HEK293 (cell line): Measurements from ENCODE around the gene ANXA3.

Source experiments
- MYNN ChIP-seq: fragments of 450-650 bp; formaldehyde crosslinking; IDR thresholded peaks from 2 replicates; pipeline ENCODE4 v1.5.1; 2016; ENCODE audit warnings: missing biosample characterization, missing genetic modification characterization, borderline replicate concordance
- REST ChIP-seq: fragments of 450-650 bp; formaldehyde crosslinking; IDR thresholded peaks from 2 replicates; pipeline ENCODE4 v1.5.1; 2016; ENCODE audit warnings: missing biosample characterization, missing genetic modification characterization
- SETDB1 ChIP-seq: IDR thresholded peaks from one replicate; pipeline ENCODE4 v1.6.1; 2017; ENCODE audit warnings: mild to moderate bottlenecking, low read length, moderate library complexity, mixed read lengths; ENCODE audit not compliant: insufficient read length
- ZNF121 ChIP-seq: fragments of 450-650 bp; formaldehyde crosslinking; IDR thresholded peaks from 2 replicates; pipeline ENCODE4 v1.5.1; 2016; ENCODE audit warnings: missing biosample characterization, missing genetic modification characterization
- ZNF239 ChIP-seq: fragments of 450-650 bp; formaldehyde crosslinking; IDR thresholded peaks from 2 replicates; pipeline ENCODE4 v1.5.1; 2016; ENCODE audit warnings: missing biosample characterization, missing genetic modification characterization
- ZNF777 ChIP-seq: fragments of 450-650 bp; formaldehyde crosslinking; IDR thresholded peaks from 2 replicates; pipeline ENCODE4 v1.5.1; 2017; ENCODE audit warnings: missing biosample characterization, missing genetic modification characterization, borderline replicate concordance
- TF ChIP-seq, protein P1 (sequence below): fragments of 450-650 bp; formaldehyde crosslinking; IDR thresholded peaks from 2 replicates; pipeline ENCODE4 v1.5.1; 2016; ENCODE audit warnings: missing biosample characterization, missing genetic modification characterization
- TF ChIP-seq, protein P2 (sequence below): fragments of 450-650 bp; formaldehyde crosslinking; IDR thresholded peaks from 2 replicates; pipeline ENCODE4 v1.5.1; 2016; ENCODE audit warnings: missing biosample characterization, missing genetic modification characterization
- TF ChIP-seq, protein P3 (sequence below): fragments of 450-650 bp; formaldehyde crosslinking; IDR thresholded peaks from 2 replicates; pipeline ENCODE4 v1.5.1; 2016; ENCODE audit warnings: missing biosample characterization, missing genetic modification characterization
- TF ChIP-seq, protein P4 (sequence below): fragments of 450-650 bp; formaldehyde crosslinking; IDR thresholded peaks from 2 replicates; pipeline ENCODE4 v1.5.1; 2017; ENCODE audit warnings: missing biosample characterization, missing genetic modification characterization

- TF ChIP-seq, protein P1, sequence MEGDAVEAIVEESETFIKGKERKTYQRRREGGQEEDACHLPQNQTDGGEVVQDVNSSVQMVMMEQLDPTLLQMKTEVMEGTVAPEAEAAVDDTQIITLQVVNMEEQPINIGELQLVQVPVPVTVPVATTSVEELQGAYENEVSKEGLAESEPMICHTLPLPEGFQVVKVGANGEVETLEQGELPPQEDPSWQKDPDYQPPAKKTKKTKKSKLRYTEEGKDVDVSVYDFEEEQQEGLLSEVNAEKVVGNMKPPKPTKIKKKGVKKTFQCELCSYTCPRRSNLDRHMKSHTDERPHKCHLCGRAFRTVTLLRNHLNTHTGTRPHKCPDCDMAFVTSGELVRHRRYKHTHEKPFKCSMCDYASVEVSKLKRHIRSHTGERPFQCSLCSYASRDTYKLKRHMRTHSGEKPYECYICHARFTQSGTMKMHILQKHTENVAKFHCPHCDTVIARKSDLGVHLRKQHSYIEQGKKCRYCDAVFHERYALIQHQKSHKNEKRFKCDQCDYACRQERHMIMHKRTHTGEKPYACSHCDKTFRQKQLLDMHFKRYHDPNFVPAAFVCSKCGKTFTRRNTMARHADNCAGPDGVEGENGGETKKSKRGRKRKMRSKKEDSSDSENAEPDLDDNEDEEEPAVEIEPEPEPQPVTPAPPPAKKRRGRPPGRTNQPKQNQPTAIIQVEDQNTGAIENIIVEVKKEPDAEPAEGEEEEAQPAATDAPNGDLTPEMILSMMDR (tag by site-specific recombination): no peak
- no peak for TF ChIP-seq ZNF239
- TF ChIP-seq ZNF121 (tag by site-specific recombination): no peak
- TF ChIP-seq, protein P2, sequence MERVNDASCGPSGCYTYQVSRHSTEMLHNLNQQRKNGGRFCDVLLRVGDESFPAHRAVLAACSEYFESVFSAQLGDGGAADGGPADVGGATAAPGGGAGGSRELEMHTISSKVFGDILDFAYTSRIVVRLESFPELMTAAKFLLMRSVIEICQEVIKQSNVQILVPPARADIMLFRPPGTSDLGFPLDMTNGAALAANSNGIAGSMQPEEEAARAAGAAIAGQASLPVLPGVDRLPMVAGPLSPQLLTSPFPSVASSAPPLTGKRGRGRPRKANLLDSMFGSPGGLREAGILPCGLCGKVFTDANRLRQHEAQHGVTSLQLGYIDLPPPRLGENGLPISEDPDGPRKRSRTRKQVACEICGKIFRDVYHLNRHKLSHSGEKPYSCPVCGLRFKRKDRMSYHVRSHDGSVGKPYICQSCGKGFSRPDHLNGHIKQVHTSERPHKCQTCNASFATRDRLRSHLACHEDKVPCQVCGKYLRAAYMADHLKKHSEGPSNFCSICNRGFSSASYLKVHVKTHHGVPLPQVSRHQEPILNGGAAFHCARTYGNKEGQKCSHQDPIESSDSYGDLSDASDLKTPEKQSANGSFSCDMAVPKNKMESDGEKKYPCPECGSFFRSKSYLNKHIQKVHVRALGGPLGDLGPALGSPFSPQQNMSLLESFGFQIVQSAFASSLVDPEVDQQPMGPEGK: no peak
- no peak for TF ChIP-seq REST (tag by site-specific recombination)
- no peak for TF ChIP-seq ZNF777 (tag by site-specific recombination)
- TF ChIP-seq, protein P3, sequence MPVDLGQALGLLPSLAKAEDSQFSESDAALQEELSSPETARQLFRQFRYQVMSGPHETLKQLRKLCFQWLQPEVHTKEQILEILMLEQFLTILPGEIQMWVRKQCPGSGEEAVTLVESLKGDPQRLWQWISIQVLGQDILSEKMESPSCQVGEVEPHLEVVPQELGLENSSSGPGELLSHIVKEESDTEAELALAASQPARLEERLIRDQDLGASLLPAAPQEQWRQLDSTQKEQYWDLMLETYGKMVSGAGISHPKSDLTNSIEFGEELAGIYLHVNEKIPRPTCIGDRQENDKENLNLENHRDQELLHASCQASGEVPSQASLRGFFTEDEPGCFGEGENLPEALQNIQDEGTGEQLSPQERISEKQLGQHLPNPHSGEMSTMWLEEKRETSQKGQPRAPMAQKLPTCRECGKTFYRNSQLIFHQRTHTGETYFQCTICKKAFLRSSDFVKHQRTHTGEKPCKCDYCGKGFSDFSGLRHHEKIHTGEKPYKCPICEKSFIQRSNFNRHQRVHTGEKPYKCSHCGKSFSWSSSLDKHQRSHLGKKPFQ (tag by site-specific recombination): no peak
- TF ChIP-seq, protein P4, sequence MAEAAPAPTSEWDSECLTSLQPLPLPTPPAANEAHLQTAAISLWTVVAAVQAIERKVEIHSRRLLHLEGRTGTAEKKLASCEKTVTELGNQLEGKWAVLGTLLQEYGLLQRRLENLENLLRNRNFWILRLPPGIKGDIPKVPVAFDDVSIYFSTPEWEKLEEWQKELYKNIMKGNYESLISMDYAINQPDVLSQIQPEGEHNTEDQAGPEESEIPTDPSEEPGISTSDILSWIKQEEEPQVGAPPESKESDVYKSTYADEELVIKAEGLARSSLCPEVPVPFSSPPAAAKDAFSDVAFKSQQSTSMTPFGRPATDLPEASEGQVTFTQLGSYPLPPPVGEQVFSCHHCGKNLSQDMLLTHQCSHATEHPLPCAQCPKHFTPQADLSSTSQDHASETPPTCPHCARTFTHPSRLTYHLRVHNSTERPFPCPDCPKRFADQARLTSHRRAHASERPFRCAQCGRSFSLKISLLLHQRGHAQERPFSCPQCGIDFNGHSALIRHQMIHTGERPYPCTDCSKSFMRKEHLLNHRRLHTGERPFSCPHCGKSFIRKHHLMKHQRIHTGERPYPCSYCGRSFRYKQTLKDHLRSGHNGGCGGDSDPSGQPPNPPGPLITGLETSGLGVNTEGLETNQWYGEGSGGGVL (tag by site-specific recombination): no peak
- TF ChIP-seq SETDB1: no peak
- TF ChIP-seq MYNN (tag by site-specific recombination): no peak
Measured at GRCh38 chr4:78510681-78511080, 40.9 kb upstream of the ANXA3 start.
